Natural killer cell (primary cell): ENCODE data around the gene TBXT. TPM values are rescaled to one million over a fixed set of nuclear protein-coding genes. Genes with fewer than 3 reads are reported as not detected.

Experiments used
- ATAC-seq, 3 donors: fragments of 150-1000 bp in 2 of 3; fragments of 200-7000 bp in 1 of 3; cut with Tn5 transposase; 1 replicate in 1 of 3; 2 replicates in 2 of 3; pipeline ENCODE4 v1.10.0; 2021; ENCODE audit warnings: mild to moderate bottlenecking in 2 of 3, moderate library complexity in 2 of 3
- DNase-seq, 2 donors: peaks; one replicate each; pipeline versions ENCODE4 v3.0.0 to v3.0.0-alpha.2; 2013 to 2021; ENCODE audit warnings: mixed read lengths in 1 of 2
- H3K27ac ChIP-seq: one replicate; pipeline ENCODE4 v1.5.1; 2013; ENCODE audit warnings: mild to moderate bottlenecking, low read length
- H3K27me3 ChIP-seq: one replicate; pipeline ENCODE4 v1.6.1; 2013; ENCODE audit warnings: low read length; ENCODE audit not compliant: control insufficient read depth, insufficient read depth
- H3K36me3 ChIP-seq: one replicate; pipeline ENCODE4 v1.6.1; 2013; ENCODE audit warnings: low read length; ENCODE audit not compliant: control insufficient read depth, insufficient read depth
- H3K4me1 ChIP-seq: one replicate; pipeline ENCODE4 v1.6.1; 2013; ENCODE audit warnings: low read length; ENCODE audit not compliant: control insufficient read depth, insufficient read depth
- H3K4me3 ChIP-seq: one replicate; pipeline ENCODE4 v1.5.1; 2013; ENCODE audit warnings: low read length
- H3K9me3 ChIP-seq: one replicate; pipeline ENCODE4 v1.6.1; 2013; ENCODE audit warnings: low read length; ENCODE audit not compliant: control insufficient read depth, insufficient read depth
- H3K27ac Mint-ChIP-seq, 2 donors: one replicate each; pipeline ENCODE4 v1.8.0; 2022; ENCODE audit warnings: mild to moderate bottlenecking in 2 of 2, mixed read lengths in 2 of 2, moderate library complexity in 1 of 2
- H3K27me3 Mint-ChIP-seq, 2 donors: one replicate each; pipeline ENCODE4 v1.8.0; 2022; ENCODE audit warnings: low read depth in 2 of 2, mixed read lengths in 2 of 2
- H3K36me3 Mint-ChIP-seq: one replicate; pipeline ENCODE4 v1.8.0; 2022; ENCODE audit warnings: mixed read lengths
- H3K4me1 Mint-ChIP-seq, 2 donors: one replicate each; pipeline ENCODE4 v1.8.0; 2022; ENCODE audit warnings: mixed read lengths in 2 of 2
- H3K4me3 Mint-ChIP-seq: one replicate; pipeline ENCODE4 v1.8.0; 2022; ENCODE audit warnings: mild to moderate bottlenecking, moderate library complexity, mixed read lengths
- H3K9me3 Mint-ChIP-seq, 2 donors: one replicate each; pipeline ENCODE4 v1.8.0; 2022; ENCODE audit warnings: mixed read lengths in 2 of 2
- CTCF ChIP-seq: fragments of 200-600 bp; IDR thresholded peaks from one replicate; pipeline ENCODE4 v1.8.0; 2022; ENCODE audit warnings: antibody characterized with exemption
- WGBS: methylation state at CpG from one replicate; pipeline ENCODE4 v1.1.7; 2013; ENCODE audit warnings: missing lambda C conversion rate; ENCODE audit not compliant: insufficient coverage; 5-methylcytosine and 5-hydroxymethylcytosine counted together
- intact Hi-C: fragments of 100-400 bp; cut with micrococcal nuclease; formaldehyde crosslinking; loops from one replicate; pipeline ENCODE4 v1.14.2; 2022
- total RNA-seq, 4 donors: library from RNA; stranded (reverse); fragments of 120-200 nt in 1 of 4; gene quantifications; one replicate each; pipeline versions ENCODE4 v1.2.3 to v1.2.4, GENCODE V29; 2013 to 2022

TBXT gene
- total RNA-seq, 3 donors from 2014 or later (not counting 1 experiment from before 2014, with no cell fraction given), result not detected

GRCh38 chr6:166157930-166158617, 9.6 kb downstream of the TBXT start:
- Mint-ChIP-seq H3K36me3 (no peaks in the 10 kb centered on the region), H3K4me1 (no peaks in the 10 kb centered on the region), H3K9me3 (no peaks in the 10 kb centered on the region), H3K27me3 (peaks cover 3% of the 10 kb centered on the region in 2 donors), H3K27ac (no peak overlapping the region), H3K4me3 (no peak overlapping the region)
- H3K9me3 ChIP-seq, result no peaks in the 10 kb centered on the region
- DNase-seq (no peak), ATAC-seq (no peak)
- no peaks in the 10 kb centered on the region for H3K36me3 ChIP-seq
- intact Hi-C loops, result no loop called here
- H3K4me3 ChIP-seq, result no peak overlapping the region
- H3K27ac ChIP-seq, result no peak overlapping the region
- no peaks in the 10 kb centered on the region for H3K4me1 ChIP-seq
- 85% methylated on average over 28 of the region's 28 CpGs for WGBS
- H3K27me3 ChIP-seq, result no peaks in the 10 kb centered on the region
- no peak for TF ChIP-seq CTCF

GRCh38 chr6:166156942-166157341, 10.7 kb downstream of the TBXT start:
- Mint-ChIP-seq H3K9me3 (no peaks in the 10 kb centered on the region), H3K4me3 (no peak overlapping the region), H3K36me3 (peaks cover 2% of the 10 kb centered on the region), H3K27me3 (peaks cover 0 to 9% of the 10 kb centered on the region in 2 donors), H3K27ac (no peak overlapping the region), H3K4me1 (no peaks in the 10 kb centered on the region)
- H3K27me3 ChIP-seq, result no peaks in the 10 kb centered on the region
- H3K4me3 ChIP-seq, result no peak overlapping the region
- ATAC-seq (no peak), DNase-seq (no peak)
- no peak for TF ChIP-seq CTCF
- H3K4me1 ChIP-seq, result no peaks in the 10 kb centered on the region
- WGBS, result 91% methylated on average over 4 of the region's 7 CpGs
- intact Hi-C loops, result no loop called here
- no peaks in the 10 kb centered on the region for H3K36me3 ChIP-seq
- H3K9me3 ChIP-seq, result no peaks in the 10 kb centered on the region
- H3K27ac ChIP-seq, result no peak overlapping the region

- Histone ChIP-seq H3K27me3 (no peaks in the 10 kb centered on the region), H3K27ac (no peak overlapping the region), H3K4me1 (no peaks in the 10 kb centered on the region), H3K9me3 (peaks cover 12% of the 10 kb centered on the region), H3K36me3 (no peaks in the 10 kb centered on the region), H3K4me3 (no peak overlapping the region)
- no peak for TF ChIP-seq CTCF
- intact Hi-C loops, result no loop called here
- no peak for ATAC-seq
- Mint-ChIP-seq H3K4me1 (no peaks in the 10 kb centered on the region), H3K36me3 (peaks cover 13% of the 10 kb centered on the region), H3K27me3 (peaks cover 3 to 21% of the 10 kb centered on the region in 2 donors), H3K4me3 (no peak overlapping the region), H3K9me3 (peaks cover 3 to 8% of the 10 kb centered on the region in 2 donors), H3K27ac (no peak overlapping the region)
- DNase-seq, result no peak
- 73% methylated on average over 3 of the region's 5 CpGs for WGBS
Observed at GRCh38 chr6:166153966-166154365, 13.7 kb downstream of the TBXT start.

GRCh38 chr6:166152660-166153059, 15.0 kb downstream of the TBXT start:
- no peak overlapping the region for H3K4me3 ChIP-seq
- no peak for DNase-seq
- H3K27ac ChIP-seq, result no peak overlapping the region
- Mint-ChIP-seq H3K36me3 (peaks cover 13% of the 10 kb centered on the region), H3K9me3 (peaks cover 3 to 8% of the 10 kb centered on the region in 2 donors), H3K4me1 (no peaks in the 10 kb centered on the region), H3K27ac (no peak overlapping the region), H3K27me3 (peaks cover 3 to 34% of the 10 kb centered on the region in 2 donors), H3K4me3 (no peak overlapping the region)
- H3K36me3 ChIP-seq, result no peaks in the 10 kb centered on the region
- no peak for TF ChIP-seq CTCF
- H3K27me3 ChIP-seq, result no peaks in the 10 kb centered on the region
- WGBS, result no CpG with 5 or more reads among the region's 3 CpGs
- H3K9me3 ChIP-seq, result peaks cover 12% of the 10 kb centered on the region
- H3K4me1 ChIP-seq, result no peaks in the 10 kb centered on the region
- intact Hi-C loops, result no loop called here
- no peak for ATAC-seq
